Psoas muscle (tissue), 8 donors: ENCODE data around the gene RBSN. TPM values are rescaled to one million over a fixed set of nuclear protein-coding genes. Genes with fewer than 3 reads are reported as not detected.

Source experiments
- ATAC-seq, 4 donors: fragments of 200-7000 bp; cut with Tn5 transposase; one replicate each; pipeline ENCODE4 v1.9.1; 2020; ENCODE audit warnings: moderate library complexity in 3 of 4, mild to moderate bottlenecking in 2 of 4
- DNase-seq, 2 donors: peaks; one replicate each; pipeline ENCODE4 v3.0.0-alpha.2; 2020
- H3K27ac ChIP-seq: fragments of 200-600 bp; one replicate; pipeline ENCODE4 v1.8.0; 2022
- H3K27me3 ChIP-seq, 3 donors: fragments of 200-600 bp in 1 of 3; one replicate each; pipeline versions ENCODE4 v1.6.1 to v1.8.0; 2013 to 2022; ENCODE audit warnings: low read length in 2 of 3, mild to moderate bottlenecking in 2 of 3, moderate library complexity in 1 of 3; ENCODE audit not compliant: insufficient read depth in 3 of 3
- H3K36me3 ChIP-seq, 2 donors: fragments of 200-600 bp in 1 of 2; one replicate each; pipeline versions ENCODE4 v1.6.1 to v1.8.0; 2013 to 2022; ENCODE audit warnings: low read depth in 1 of 2, mild to moderate bottlenecking in 1 of 2, moderate library complexity in 1 of 2; ENCODE audit not compliant: insufficient read depth in 1 of 2
- H3K4me1 ChIP-seq: fragments of 200-600 bp; one replicate; pipeline ENCODE4 v1.8.0; 2022
- H3K4me3 ChIP-seq: fragments of 200-600 bp; one replicate; pipeline ENCODE4 v1.8.0; 2022; ENCODE audit warnings: mild to moderate bottlenecking
- H3K9me3 ChIP-seq: fragments of 200-600 bp; one replicate; pipeline ENCODE4 v1.8.0; 2022
- WGBS, 3 donors: extraction: QIAGEN DNeasy Blood & Tissue Kit; methylation state at CpG; one replicate each; pipeline versions ENCODE4 v1.1.6 to v1.1.7; 2013; 5-methylcytosine and 5-hydroxymethylcytosine counted together
- intact Hi-C, 2 donors: fragments of 100-400 bp; cut with DNase I; formaldehyde crosslinking; loops; one replicate each; pipeline versions ENCODE4 v1.11.0 to v1.14.2; 2022
- polyA plus RNA-seq, 3 donors: library from polyadenylated mRNA; stranded (reverse); fragments of 200-250 nt; gene quantifications; one replicate each; pipeline ENCODE4 v1.2.3, GENCODE V29; 2013
- total RNA-seq, 4 donors: library from RNA; stranded (reverse); fragmentation: NEBNext Ultra II Directional in 2 of 4; extraction: Animal tissue kit (Norgen Biotek cat#: 25700) in 2 of 4; gene quantifications; one replicate each; pipeline versions ENCODE4 v1.2.1 to v1.2.4, GENCODE V29; 2021 to 2023
- TF ChIP-seq, protein P1 (sequence below): fragments of 200-600 bp; IDR thresholded peaks from one replicate; pipeline ENCODE4 v1.8.0; 2022; ENCODE audit warnings: antibody characterized with exemption
- donor health status: healthy with polysubstance abuse.
- donor health status: DM: no; HTN: no; CAD: no; lungs with moderate emphysema.
- donor health status: Bipolar disorder and iron deficiency.
- donor health status: healthy.
- donor health status: DM: yes; HTN: yes; CAD: no.
- donor health status: DM: no; HTN: no; CAD: no.
- donor health status: DM: no; HTN: no; CAD: no.
- donor health status: DM: yes; HTN: yes; CAD: no.

Gene RBSN
- total and polyA plus RNA-seq, 7 donors, result 7.7 to 26.3 (median 21.3) TPM

DNA sequence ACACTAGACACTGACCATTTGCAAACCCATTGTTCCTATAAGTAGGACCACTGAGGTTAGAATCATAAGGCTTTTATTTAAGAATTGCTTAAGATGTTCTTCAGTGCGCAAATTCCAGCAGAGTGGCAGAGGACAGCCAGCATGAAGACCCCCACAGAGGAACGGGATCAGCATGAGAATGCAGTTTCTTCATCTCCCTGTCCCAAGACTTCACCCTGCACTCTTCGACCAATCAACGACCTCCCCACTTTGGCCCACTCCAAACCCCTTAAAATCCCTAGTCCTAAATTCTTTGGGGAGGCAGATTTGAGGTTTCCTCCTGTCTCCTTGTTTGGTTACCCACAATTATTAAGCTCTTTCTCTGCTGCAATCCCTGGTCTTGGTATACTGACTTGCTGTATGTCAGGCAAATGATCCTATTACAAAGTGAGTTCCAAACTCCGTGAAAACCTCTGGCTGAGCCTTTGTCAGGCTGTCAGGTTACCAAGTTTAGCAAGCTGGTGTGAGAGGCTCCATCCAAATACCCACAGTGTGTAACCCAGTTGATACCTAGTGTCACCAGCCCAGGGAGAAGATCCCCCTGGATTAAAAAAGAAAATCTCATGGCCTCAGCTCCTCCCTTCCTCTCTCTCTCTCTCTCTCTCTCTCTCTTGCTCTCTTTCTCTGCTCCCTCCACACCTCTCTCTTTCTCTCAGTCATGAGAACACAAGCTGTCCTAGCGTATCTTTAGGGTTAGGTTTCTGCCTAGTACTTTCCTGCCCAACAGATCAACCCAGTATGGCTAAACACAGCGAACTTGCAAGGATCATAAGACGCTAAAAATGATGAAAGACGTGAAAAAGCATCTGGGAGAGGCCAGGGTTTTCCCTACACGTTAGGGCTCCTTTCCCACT lies 15.8 kb upstream of the RBSN start:
- no peak overlapping the region for H3K4me3 ChIP-seq
- ATAC-seq (peak; percentile 24 to 77 (median 65)), DNase-seq (no peak)
- H3K9me3 ChIP-seq, result no peaks in the 10 kb centered on the region
- H3K27ac ChIP-seq, result no peak overlapping the region
- WGBS, 3 donors, result 47 to 50% (median 48%) methylated on average over 10 of the region's 10 CpGs
- TF ChIP-seq, protein P1, sequence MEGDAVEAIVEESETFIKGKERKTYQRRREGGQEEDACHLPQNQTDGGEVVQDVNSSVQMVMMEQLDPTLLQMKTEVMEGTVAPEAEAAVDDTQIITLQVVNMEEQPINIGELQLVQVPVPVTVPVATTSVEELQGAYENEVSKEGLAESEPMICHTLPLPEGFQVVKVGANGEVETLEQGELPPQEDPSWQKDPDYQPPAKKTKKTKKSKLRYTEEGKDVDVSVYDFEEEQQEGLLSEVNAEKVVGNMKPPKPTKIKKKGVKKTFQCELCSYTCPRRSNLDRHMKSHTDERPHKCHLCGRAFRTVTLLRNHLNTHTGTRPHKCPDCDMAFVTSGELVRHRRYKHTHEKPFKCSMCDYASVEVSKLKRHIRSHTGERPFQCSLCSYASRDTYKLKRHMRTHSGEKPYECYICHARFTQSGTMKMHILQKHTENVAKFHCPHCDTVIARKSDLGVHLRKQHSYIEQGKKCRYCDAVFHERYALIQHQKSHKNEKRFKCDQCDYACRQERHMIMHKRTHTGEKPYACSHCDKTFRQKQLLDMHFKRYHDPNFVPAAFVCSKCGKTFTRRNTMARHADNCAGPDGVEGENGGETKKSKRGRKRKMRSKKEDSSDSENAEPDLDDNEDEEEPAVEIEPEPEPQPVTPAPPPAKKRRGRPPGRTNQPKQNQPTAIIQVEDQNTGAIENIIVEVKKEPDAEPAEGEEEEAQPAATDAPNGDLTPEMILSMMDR, result no peak
- H3K36me3 ChIP-seq, result no peaks in the 10 kb centered on the region
- H3K27me3 ChIP-seq, result no peaks in the 10 kb centered on the region
- H3K4me1 ChIP-seq, result no peaks in the 10 kb centered on the region
- intact Hi-C loops, result loop anchor here in 1 of 2 donors (10.0 kb wide), 1 partner anchor 270 kb away; no protein-coding TSS in a partner anchor

DNA sequence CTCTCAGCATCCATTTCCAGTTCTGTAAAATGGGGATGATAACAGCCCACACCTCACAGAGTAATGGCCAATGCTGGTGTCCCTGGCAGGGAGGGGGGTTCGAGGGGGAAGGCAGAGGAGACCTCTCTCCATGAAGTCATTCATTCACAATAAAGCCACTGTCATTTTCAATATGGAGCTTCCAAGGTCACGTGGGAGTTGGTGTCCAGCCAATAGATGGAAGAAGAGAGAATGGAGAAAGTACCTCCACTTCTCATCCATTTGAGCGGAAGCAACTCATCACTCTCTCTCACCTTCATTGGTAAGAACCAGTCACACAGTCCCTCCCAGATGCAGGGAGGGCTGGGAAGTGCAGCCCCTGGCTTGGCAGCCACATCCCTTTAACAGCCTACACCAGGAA lies 14.9 kb upstream of the RBSN start:
- Histone ChIP-seq H3K36me3 (no peaks in the 10 kb centered on the region), H3K4me3 (no peak overlapping the region), H3K9me3 (no peaks in the 10 kb centered on the region), H3K27me3 (no peaks in the 10 kb centered on the region), H3K4me1 (no peaks in the 10 kb centered on the region), H3K27ac (no peak overlapping the region)
- TF ChIP-seq, protein P1, result no peak
- 75 to 80% (median 79%) methylated on average over 3 of the region's 3 CpGs for WGBS, 3 donors
- DNase-seq (no peak), ATAC-seq (no peak)
- intact Hi-C loops, result loop anchor here in 1 of 2 donors (10.0 kb wide), 1 partner anchor 271 kb away; no protein-coding TSS in a partner anchor

DNA sequence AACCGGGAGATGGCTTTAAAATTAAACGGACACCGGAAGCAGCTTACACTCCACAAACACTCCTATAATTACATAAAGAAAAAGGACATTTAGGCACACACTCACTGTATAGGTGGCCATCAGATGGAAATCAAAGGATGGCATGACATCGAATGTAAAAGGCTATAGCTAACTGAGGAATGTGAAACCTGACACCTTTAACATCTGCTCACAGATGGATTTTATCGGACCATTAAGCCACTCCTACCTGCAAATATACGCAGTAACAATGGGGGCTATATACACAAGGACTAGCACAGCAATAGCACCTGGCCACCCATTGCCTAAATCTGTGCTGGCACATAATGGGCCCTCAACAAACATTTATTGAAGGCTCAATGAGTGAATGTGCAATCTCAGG lies 14.5 kb upstream of the RBSN start:
- Histone ChIP-seq H3K36me3 (no peaks in the 10 kb centered on the region), H3K27me3 (no peaks in the 10 kb centered on the region), H3K4me3 (no peak overlapping the region), H3K4me1 (no peaks in the 10 kb centered on the region), H3K9me3 (no peaks in the 10 kb centered on the region), H3K27ac (no peak overlapping the region)
- ATAC-seq, result no peak
- TF ChIP-seq, protein P1, result no peak
- 39 to 42% (median 42%) methylated on average over 6 of the region's 6 CpGs for WGBS, 3 donors
- DNase-seq, result no peak
- intact Hi-C loops, result loop anchor here in 1 of 2 donors (10.0 kb wide), 1 partner anchor 271 kb away; no protein-coding TSS in a partner anchor

DNA sequence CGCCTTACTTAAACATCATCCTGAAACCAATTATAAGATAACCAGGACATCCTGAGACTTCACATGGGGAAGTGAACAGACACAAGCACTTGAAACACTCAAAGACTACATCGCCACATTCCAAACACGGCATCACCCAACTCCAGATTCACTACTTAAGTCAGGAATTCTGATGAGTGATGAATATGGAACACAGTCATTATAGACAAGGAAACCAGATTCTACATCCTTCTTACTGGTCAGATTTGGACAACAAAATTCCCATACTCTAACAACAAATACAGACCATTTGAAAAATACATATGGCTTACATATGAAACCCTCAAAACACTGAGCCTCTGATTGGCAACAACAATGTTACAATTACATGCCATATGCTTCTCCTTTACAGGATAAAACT lies 13.1 kb upstream of the RBSN start:
- intact Hi-C loops, result loop anchor here in 1 of 2 donors (10.0 kb wide), 1 partner anchor 273 kb away; no protein-coding TSS in a partner anchor

More for the DNA sequence above, 13.1 kb upstream of the RBSN start:
- Histone ChIP-seq H3K36me3 (no peaks in the 10 kb centered on the region), H3K9me3 (no peaks in the 10 kb centered on the region), H3K27ac (no peak overlapping the region), H3K4me1 (no peaks in the 10 kb centered on the region), H3K27me3 (no peaks in the 10 kb centered on the region), H3K4me3 (no peak overlapping the region)
- ATAC-seq, result no peak
- 67 to 76% (median 69%) methylated on average over 3 of the region's 3 CpGs for WGBS, 3 donors
- TF ChIP-seq, protein P1, result no peak
- no peak for DNase-seq
